H1 (cell line): ENCODE results near the gene CCT4. TPM values are rescaled to one million over a fixed set of nuclear protein-coding genes. Genes with fewer than 3 reads are reported as not detected.

Source experiments
- CTCF ChIA-PET: fragments of 300-600 bp; sonication (Branson Sonifier 250); formaldehyde crosslinking; loops from one replicate; lab custom pipeline; 2021; ENCODE audit not compliant: partially characterized antibody; lab: Charles Lee
- POLR2A ChIA-PET: fragments of 300-600 bp; sonication (Branson Sonifier 250); formaldehyde crosslinking; loops from one replicate; lab custom pipeline; 2021; ENCODE audit warnings: inconsistent platforms; ENCODE audit not compliant: partially characterized antibody; lab: Charles Lee
- DNase-seq, 2 experiments: peaks; one replicate each; pipeline versions ENCODE4 v3.0.0 to v3.0.0-alpha.2; 2010 to 2022; ENCODE audit warnings: low spot score in 2 of 2, low read depth in 1 of 2, mixed read lengths in 1 of 2
- FAIRE-seq: peaks from 2 replicates; lab custom pipeline; 2011; peaks lifted over from hg19 to GRCh38; lab: Jason Lieb, UNC
- H2AFZ ChIP-seq: 2 replicates; pipeline ENCODE4 v1.8.1; 2012; ENCODE audit warnings: low read length, inconsistent platforms
- H2AK5ac ChIP-seq: 2 replicates; pipeline ENCODE4 v1.6.1; 2013; ENCODE audit warnings: low read depth, low read length
- H2BK120ac ChIP-seq: replicated peaks from 2 replicates; pipeline ENCODE3; 2013; ENCODE audit warnings: low read depth, low read length, inconsistent platforms
- H2BK12ac ChIP-seq: 2 replicates; pipeline ENCODE4 v1.6.1; 2013; ENCODE audit warnings: low read depth, low read length
- H2BK15ac ChIP-seq: 2 replicates; pipeline ENCODE4 v1.6.1; 2013; ENCODE audit warnings: low read length
- H2BK20ac ChIP-seq: 2 replicates; pipeline ENCODE4 v1.6.1; 2013; ENCODE audit warnings: low read length
- H2BK5ac ChIP-seq: 2 replicates; pipeline ENCODE4 v1.6.1; 2013; ENCODE audit warnings: low read depth, low read length
- H3K14ac ChIP-seq: 2 replicates; pipeline ENCODE4 v1.6.1; 2013; ENCODE audit warnings: inconsistent platforms; ENCODE audit not compliant: insufficient read length
- H3K18ac ChIP-seq: 2 replicates; pipeline ENCODE4 v1.6.1; 2013; ENCODE audit warnings: low read length; ENCODE audit errors: extremely low read depth
- H3K23ac ChIP-seq: 2 replicates; pipeline ENCODE4 v1.6.1; 2013; ENCODE audit warnings: inconsistent platforms; ENCODE audit not compliant: insufficient read length
- H3K23me2 ChIP-seq: 2 replicates; pipeline ENCODE4 v1.6.1; 2013; ENCODE audit warnings: low read depth, low read length
- H3K27ac ChIP-seq: 2 replicates; pipeline ENCODE4 v1.6.1; 2011; ENCODE audit warnings: low read depth, low read length, inconsistent platforms
- H3K27me3 ChIP-seq, 4 experiments: replicated peaks in 1 of 4; 1 replicate in 1 of 4; 2 replicates in 3 of 4; pipeline versions ENCODE4 v1.6.1 to v1.8.1; 2011 to 2013; ENCODE audit warnings: low read length in 3 of 4, mild to moderate bottlenecking in 3 of 4, inconsistent platforms in 2 of 4, mixed read lengths in 2 of 4, moderate library complexity in 1 of 4; ENCODE audit not compliant: control insufficient read depth in 3 of 4, insufficient read depth in 3 of 4; ENCODE audit errors: extremely low read depth in 1 of 4
- H3K36me3 ChIP-seq, 4 experiments: 2 replicates each; pipeline versions ENCODE4 v1.6.1 to v1.8.1; 2011 to 2013; ENCODE audit warnings: mild to moderate bottlenecking in 4 of 4, low read length in 3 of 4, moderate library complexity in 2 of 4, control low read depth in 1 of 4, inconsistent platforms in 1 of 4; ENCODE audit not compliant: insufficient read depth in 4 of 4, control insufficient read depth in 2 of 4
- H3K4ac ChIP-seq: replicated peaks from 2 replicates; pipeline ENCODE3; 2013; ENCODE audit warnings: low read length, low read depth, mixed read lengths, inconsistent platforms; ENCODE audit not compliant: insufficient read length
- H3K4me1 ChIP-seq, 4 experiments: replicated peaks in 1 of 4; 1 replicate in 1 of 4; 2 replicates in 3 of 4; pipeline versions ENCODE4 v1.6.1 to v1.8.1; 2011 to 2013; ENCODE audit warnings: low read length in 3 of 4, inconsistent platforms in 2 of 4, mixed read lengths in 1 of 4; ENCODE audit not compliant: insufficient read depth in 4 of 4, control insufficient read depth in 3 of 4
- H3K4me2 ChIP-seq, 2 experiments: 2 replicates each; pipeline versions ENCODE4 v1.6.1 to v1.8.1; 2011 to 2013; ENCODE audit warnings: low read depth in 2 of 2, low read length in 2 of 2, control low read depth in 1 of 2, inconsistent platforms in 1 of 2, mild to moderate bottlenecking in 1 of 2; ENCODE audit not compliant: insufficient read depth in 1 of 2
- H3K4me3 ChIP-seq, 4 experiments: fragments of 200-600, 300-600 bp in 1 of 4; sonication (generic), shearing (Covaris generic), sonication (Bioruptor Twin) in 1 of 4; 2 replicates each; pipeline versions ENCODE4 v1.5.1 to v1.8.1; 2011 to 2016; ENCODE audit warnings: low read length in 4 of 4, low read depth in 3 of 4, control low read depth in 2 of 4, inconsistent platforms in 2 of 4, mild to moderate bottlenecking in 2 of 4, mixed read lengths in 1 of 4, moderate library complexity in 1 of 4; ENCODE audit not compliant: insufficient read depth in 2 of 4; ENCODE audit errors: extremely low read depth in 1 of 4
- H3K56ac ChIP-seq: replicated peaks from 2 replicates; pipeline ENCODE3; 2013; ENCODE audit warnings: low read depth, mild to moderate bottlenecking, mixed read lengths, low read length, inconsistent platforms; ENCODE audit not compliant: insufficient read length
- H3K79me1 ChIP-seq: 2 replicates; pipeline ENCODE4 v1.6.1; 2013; ENCODE audit warnings: low read depth, low read length, control low read depth
- H3K79me2 ChIP-seq, 2 experiments: 2 replicates each; pipeline versions ENCODE4 v1.6.1 to v1.8.1; 2012 to 2013; ENCODE audit warnings: low read length in 2 of 2, mild to moderate bottlenecking in 2 of 2, inconsistent platforms in 1 of 2; ENCODE audit not compliant: insufficient read depth in 2 of 2, control insufficient read depth in 1 of 2
- H3K9ac ChIP-seq, 4 experiments: replicated peaks in 1 of 4; 1 replicate in 1 of 4; 2 replicates in 3 of 4; pipeline versions ENCODE4 v1.6.1 to v1.8.1; 2011 to 2013; ENCODE audit warnings: low read depth in 3 of 4, low read length in 3 of 4, control low read depth in 2 of 4, mild to moderate bottlenecking in 2 of 4, moderate library complexity in 2 of 4, inconsistent platforms in 1 of 4; ENCODE audit errors: extremely low read depth in 1 of 4
- H3K9me3 ChIP-seq, 2 experiments: 2 replicates each; pipeline versions ENCODE4 v1.6.1 to v1.8.1; 2012 to 2013; ENCODE audit warnings: mild to moderate bottlenecking in 2 of 2, moderate library complexity in 2 of 2, control low read depth in 1 of 2, inconsistent platforms in 1 of 2, low read depth in 1 of 2, low read length in 1 of 2, mixed read lengths in 1 of 2; ENCODE audit not compliant: insufficient read depth in 2 of 2
- H4K20me1 ChIP-seq, 2 experiments: replicated peaks in 1 of 2; 2 replicates each; pipeline versions ENCODE3 to v1.8.1; 2011 to 2013; ENCODE audit warnings: inconsistent platforms in 2 of 2, low read length in 2 of 2, mild to moderate bottlenecking in 1 of 2; ENCODE audit not compliant: insufficient read depth in 2 of 2, control insufficient read depth in 1 of 2
- H4K5ac ChIP-seq: 2 replicates; pipeline ENCODE4 v1.6.1; 2013; ENCODE audit warnings: low read length, low read depth, mixed read lengths, inconsistent platforms; ENCODE audit not compliant: insufficient read length
- H4K8ac ChIP-seq: 2 replicates; pipeline ENCODE4 v1.8.0; 2013; ENCODE audit warnings: mild to moderate bottlenecking, moderate library complexity, low read length, inconsistent platforms; ENCODE audit not compliant: insufficient read depth; ENCODE audit errors: extremely low read depth
- H4K91ac ChIP-seq: replicated peaks from 2 replicates; pipeline ENCODE3; 2013; ENCODE audit warnings: low read length, mixed read lengths, inconsistent platforms; ENCODE audit not compliant: insufficient read length
- ATF3 ChIP-seq: IDR thresholded peaks from 2 replicates; pipeline ENCODE4 v1.6.1; 2011; ENCODE audit warnings: low read depth, mild to moderate bottlenecking, low read length; ENCODE audit not compliant: insufficient read depth
- CBX5 ChIP-seq: fragments of 300-800, 300-1000 bp; sonication (generic); IDR thresholded peaks from 2 replicates; pipeline ENCODE4 v1.7.1; 2016; ENCODE audit warnings: antibody characterized with exemption, low read length, low read depth
- CHD1 ChIP-seq: IDR thresholded peaks from 2 replicates; pipeline ENCODE4 v1.6.1; 2012; ENCODE audit warnings: low read depth, low read length, improper control_type of control experiment
- CTBP2 ChIP-seq: IDR thresholded peaks from 2 replicates; pipeline ENCODE4 v1.7.0; 2011; ENCODE audit warnings: borderline replicate concordance, mild to moderate bottlenecking, moderate library complexity, mixed read lengths, low read length; ENCODE audit not compliant: insufficient read depth, insufficient read length
- EGR1 ChIP-seq: IDR thresholded peaks from 2 replicates; pipeline ENCODE4 v1.6.1; 2011; ENCODE audit warnings: low read depth, low read length, borderline replicate concordance
- GTF2F1 ChIP-seq: IDR thresholded peaks from 2 replicates; pipeline ENCODE4 v1.6.1; 2012; ENCODE audit warnings: low read depth, low read length, improper control_type of control experiment, borderline replicate concordance
- JUN ChIP-seq: IDR thresholded peaks from 2 replicates; pipeline ENCODE4 v1.6.1; 2011; ENCODE audit warnings: low read depth, mild to moderate bottlenecking, improper control_type of control experiment, low read length
- MAX ChIP-seq: IDR thresholded peaks from 2 replicates; pipeline ENCODE4 v1.6.1; 2012; ENCODE audit warnings: inconsistent platforms
- POLR2AphosphoS5 ChIP-seq: IDR thresholded peaks from 2 replicates; pipeline ENCODE4 v1.6.1; 2011; ENCODE audit warnings: low read depth, low read length
- RXRA ChIP-seq: IDR thresholded peaks from 2 replicates; pipeline ENCODE4 v1.6.1; 2011; ENCODE audit warnings: low read depth, mild to moderate bottlenecking, low read length, moderate library complexity; ENCODE audit not compliant: insufficient read depth
- SUZ12 ChIP-seq: fragments of 200-600 bp; sonication (generic); IDR thresholded peaks from 2 replicates; pipeline ENCODE4 v1.6.1; 2012; ENCODE audit warnings: mild to moderate bottlenecking, inconsistent platforms, low read length, moderate library complexity, mixed read lengths
- TAF1 ChIP-seq: IDR thresholded peaks from 2 replicates; pipeline ENCODE4 v1.6.1; 2011; ENCODE audit warnings: mild to moderate bottlenecking, low read depth, low read length
- TCF12 ChIP-seq: IDR thresholded peaks from 2 replicates; pipeline ENCODE4 v1.6.1; 2011; ENCODE audit warnings: low read depth, mild to moderate bottlenecking, low read length
- TEAD4 ChIP-seq: IDR thresholded peaks from 2 replicates; pipeline ENCODE4 v1.6.1; 2012; ENCODE audit warnings: low read depth, low read length, inconsistent platforms, mixed read lengths
- WGBS, 2 experiments: shearing (Covaris generic) in 1 of 2; methylation state at CpG; one replicate each; pipeline versions ENCODE4 v1.1.6 to v1.1.7; 2013 to 2015; ENCODE audit warnings: low lambda C conversion rate in 2 of 2, mixed read lengths in 2 of 2, inconsistent platforms in 1 of 2, low coverage in 1 of 2, missing lambda C conversion rate in 1 of 2; ENCODE audit not compliant: insufficient replicate concordance in 2 of 2, insufficient coverage in 1 of 2, insufficient read length in 1 of 2; ENCODE audit errors: extremely low coverage in 1 of 2, missing lambda C conversion rate in 1 of 2; 5-methylcytosine and 5-hydroxymethylcytosine counted together
- polyA plus RNA-seq, 7 experiments: library from polyadenylated mRNA; depleted of rRNA in 3 of 7; stranded (reverse) in 5 of 7; unstranded in 2 of 7; fragments of >200 nt in 5 of 7; fragments of 200-250 nt in 2 of 7; gene quantifications; 1 replicate in 5 of 7; 2 replicates in 1 of 7; 4 replicates in 1 of 7; pipeline versions ENCODE4 v1.2.1 to v1.2.3, GENCODE V29; 2011 to 2013; ENCODE audit warnings: missing spikeins in 2 of 7, mixed read lengths in 2 of 7
- total RNA-seq: library from RNA; stranded (reverse); fragmentation: NEBNext Ultra II Directional; extraction: Animal tissue kit (Norgen Biotek cat#: 25700); gene quantifications from 2 replicates; pipeline ENCODE4 v1.2.1, GENCODE V29; 2021

CCT4 gene
- total and polyA plus RNA-seq, 2 of the 8 experiments (the other 6 are each of a cell fraction or from before 2014, with no cell fraction given), result 129 to 359 TPM

GRCh38 chr2:61834893-61835292 is 53.6 kb downstream of the CCT4 start:
- Histone ChIP-seq H2BK20ac (no peak overlapping the region), H4K5ac (no peak overlapping the region), H4K20me1 (no peaks in the 10 kb centered on the region), H3K9ac (no peak overlapping the region), H3K56ac (no peak overlapping the region), H2BK120ac (no peak overlapping the region), H3K4me3 (no peak overlapping the region), H3K27ac (no peak overlapping the region), H4K8ac (no peak overlapping the region), H3K79me1 (no peaks in the 10 kb centered on the region), H3K23me2 (no peaks in the 10 kb centered on the region), H2BK12ac (no peak overlapping the region), H3K79me2 (no peaks in the 10 kb centered on the region), H3K36me3 (peaks cover 0 to 3% (median 0%) of the 10 kb centered on the region in 4 experiments; a peak in 1 of 8 replicates), H3K9me3 (no peaks in the 10 kb centered on the region), H3K27me3 (no peaks in the 10 kb centered on the region), H2BK5ac (no peak overlapping the region), H3K4me2 (no peak overlapping the region), H4K91ac (no peak overlapping the region), H2AFZ (no peak overlapping the region), H3K4ac (no peak overlapping the region), H3K18ac (no peak overlapping the region), H3K4me1 (no peaks in the 10 kb centered on the region), H3K14ac (no peak overlapping the region), H3K23ac (no peak overlapping the region), H2AK5ac (no peak overlapping the region), H2BK15ac (no peak overlapping the region)
- DNase-seq, result no peak
- no peak for TF ChIP-seq TAF1
- no peak for TF ChIP-seq RXRA
- no peak for TF ChIP-seq TEAD4
- no peak for TF ChIP-seq CBX5
- TF ChIP-seq MAX, result no peak
- TF ChIP-seq EGR1, result no peak
- TF ChIP-seq SUZ12, result no peak
- TF ChIP-seq ATF3, result no peak
- TF ChIP-seq POLR2AphosphoS5, result no peak
- no peak for TF ChIP-seq JUN
- TF ChIP-seq TCF12, result no peak
- TF ChIP-seq CTBP2, result no peak
- TF ChIP-seq CHD1, result no peak
- TF ChIP-seq GTF2F1, result no peak
- POLR2A ChIA-PET, result no interaction called here
- no peak for FAIRE-seq
- 84% methylated on average over 1 of the region's 1 CpG; no CpG with 5 or more reads in 1 of the 2 experiments for WGBS, 2 experiments
- CTCF ChIA-PET, result interaction anchor here (2.1 kb wide), 1 partner anchor 16 kb away, joined by 9 read pairs; no protein-coding TSS in a partner anchor
